AG10803 (cell line): ENCODE results near the gene DDAH2.
"Not testable (repeated sequence)": the region's sequence is repeated elsewhere in the genome, so short reads cannot be mapped to it uniquely, and the experiment has no call there.

Experiments used
- DNase-seq: peaks from one replicate; pipeline ENCODE4 v3.0.0; 2010; ENCODE audit warnings: low read depth
- H3K4me3 ChIP-seq: 2 replicates; pipeline ENCODE4 v1.5.1; 2011; ENCODE audit warnings: mild to moderate bottlenecking, low read length, control low read depth
- CTCF ChIP-seq: conservative IDR thresholded peaks from 2 replicates; pipeline ENCODE4 v1.5.1; 2011; ENCODE audit warnings: mild to moderate bottlenecking, low read length, control low read depth, inconsistent platforms

DDAH2 gene

GRCh38 chr6:31710523-31711219, 18.4 kb downstream of the DDAH2 start:
- H3K4me3 ChIP-seq: no peak overlapping the region

DNA sequence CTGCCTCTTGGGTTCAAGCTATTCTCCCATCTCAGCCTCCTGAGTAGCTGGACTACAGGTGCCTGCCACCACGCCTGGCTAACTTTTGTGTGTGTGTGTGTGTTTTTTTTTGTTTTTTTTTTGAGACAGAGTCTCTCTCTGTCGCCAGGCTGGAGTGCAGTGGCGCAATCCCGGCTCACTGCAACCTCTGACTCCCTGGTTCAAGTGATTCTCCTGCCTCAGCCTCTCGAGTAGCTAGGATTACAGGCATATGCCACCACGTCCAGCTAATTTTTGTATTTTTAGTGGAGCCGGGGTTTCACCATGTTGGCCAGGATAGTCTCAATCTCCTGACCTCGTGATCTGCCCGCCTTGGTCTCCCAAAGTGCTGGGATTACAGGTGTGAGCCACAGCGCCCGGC, 19.9 kb downstream of the DDAH2 start:
- H3K4me3 ChIP-seq, DNase-seq: not testable (repeated sequence)

More at GRCh38 chr6:31710523-31711219, 18.4 kb downstream of the DDAH2 start:
- TF ChIP-seq CTCF: no peak
- DNase-seq: no peak

GRCh38 chr6:31708224-31708623, 20.9 kb downstream of the DDAH2 start:
- TF ChIP-seq CTCF: no peak

DNA sequence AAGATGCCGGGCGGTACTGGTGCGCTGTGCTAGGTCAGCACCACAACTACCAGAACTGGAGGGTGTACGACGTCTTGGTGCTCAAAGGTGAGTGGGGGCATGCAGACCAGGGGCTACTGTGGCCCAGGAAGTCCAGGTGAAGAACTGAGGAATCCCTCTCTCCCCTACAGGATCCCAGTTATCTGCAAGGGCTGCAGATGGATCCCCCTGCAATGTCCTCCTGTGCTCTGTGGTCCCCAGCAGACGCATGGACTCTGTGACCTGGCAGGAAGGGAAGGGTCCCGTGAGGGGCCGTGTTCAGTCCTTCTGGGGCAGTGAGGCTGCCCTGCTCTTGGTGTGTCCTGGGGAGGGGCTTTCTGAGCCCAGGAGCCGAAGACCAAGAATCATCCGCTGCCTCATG, 21.4 kb downstream of the DDAH2 start:
- no peak overlapping the region for H3K4me3 ChIP-seq
- TF ChIP-seq CTCF: no peak
- no peak for DNase-seq

More at GRCh38 chr6:31708224-31708623, 20.9 kb downstream of the DDAH2 start:
- DNase-seq: no peak
- no peak overlapping the region for H3K4me3 ChIP-seq

DNA sequence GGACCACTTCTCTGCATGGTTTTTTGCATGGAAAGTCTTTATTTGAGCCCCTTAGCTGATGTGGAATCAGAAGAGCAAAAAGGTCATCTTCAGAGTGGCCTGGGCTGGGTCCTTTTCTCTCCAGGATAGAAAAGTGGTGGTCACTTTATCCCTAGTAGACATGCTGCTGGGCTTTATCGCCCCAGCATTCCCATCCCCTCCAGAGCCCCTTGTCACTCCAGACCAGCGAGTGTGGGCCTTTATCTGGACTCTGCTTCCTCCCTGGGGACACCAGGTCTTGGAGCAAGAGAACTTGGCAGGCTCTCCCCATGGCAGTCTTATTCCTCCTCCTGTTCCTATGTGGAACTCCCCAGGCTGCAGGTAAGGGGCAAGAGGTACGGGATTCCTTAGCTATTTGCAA, 22.5 kb downstream of the DDAH2 start, which contains the start of gene LY6G6F:
TSS of gene LY6G6F (plus strand) at position 268 of the 400 bp plus-strand sequence. CDS start at position 309, 41 bp downstream.
- no peak for DNase-seq
- TF ChIP-seq CTCF: no peak

GRCh38 chr6:31705931-31706330, 23.2 kb downstream of the DDAH2 start:
- no peak for TF ChIP-seq CTCF
- H3K4me3 ChIP-seq: no peak overlapping the region
- DNase-seq: no peak

More for the DNA sequence above, 22.5 kb downstream of the DDAH2 start, which contains the start of gene LY6G6F:
- H3K4me3 ChIP-seq: no peak within 1 kb of the TSS

DNA sequence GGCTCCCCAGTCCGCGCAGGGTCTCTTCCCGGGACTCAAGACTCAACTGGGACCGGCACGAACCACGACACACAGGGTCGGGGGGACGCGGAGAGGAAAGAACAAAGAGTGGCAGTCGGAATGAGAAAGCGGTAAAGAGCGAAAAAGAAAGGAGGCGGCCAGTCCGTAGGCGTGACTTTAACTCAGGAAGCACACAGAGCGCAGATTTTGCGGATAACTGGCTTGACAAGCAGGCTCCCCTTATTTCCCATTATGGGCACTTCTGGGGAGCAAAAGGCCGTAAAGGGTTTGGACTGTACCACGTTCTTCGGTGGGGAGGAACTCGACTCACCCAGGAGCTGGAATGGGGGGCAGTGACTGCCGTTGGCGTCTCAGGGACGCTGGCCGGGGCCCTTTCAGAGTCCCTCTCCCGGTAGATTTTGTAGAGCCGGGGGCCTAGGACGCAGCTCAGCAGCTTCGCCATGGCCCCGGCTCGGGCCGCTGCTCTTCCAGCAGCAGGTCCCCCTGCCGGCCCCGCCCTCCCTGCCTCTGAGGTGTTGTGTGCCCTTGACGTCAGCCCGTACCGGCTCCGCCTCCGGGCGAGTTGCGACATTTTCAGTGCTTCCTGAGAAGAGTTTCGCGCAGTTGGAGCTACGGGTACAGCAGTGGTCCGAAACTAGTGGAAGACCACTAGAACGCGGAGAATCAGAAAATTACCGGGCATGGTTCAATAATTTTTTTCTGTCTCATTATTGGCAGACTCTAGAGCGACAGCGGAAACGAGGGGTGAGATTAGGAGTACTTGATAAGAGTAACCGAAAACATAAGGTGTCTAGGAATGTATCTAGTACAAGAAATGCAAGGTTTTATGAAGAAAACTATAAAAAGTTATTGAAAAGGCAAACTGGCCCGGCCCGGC, 26.0 kb downstream of the DDAH2 start, which contains the start of gene ABHD16A:
TSS of gene ABHD16A (minus strand) at position 506 of the 898 bp plus-strand sequence. CDS start at position 463, 43 bp downstream.
- no peak for TF ChIP-seq CTCF
- peak within 1 kb of the TSS; percentile 93 for H3K4me3 ChIP-seq

More for the DNA sequence above, 26.0 kb downstream of the DDAH2 start, which contains the start of gene ABHD16A:
- DNase-seq: peak; percentile 97
